ENCODE data around the gene ARR3.
"Not testable (repeated sequence)": the region's sequence is repeated elsewhere in the genome, so short reads cannot be mapped to it uniquely, and the experiment has no call there.

ARR3 gene

DNA sequence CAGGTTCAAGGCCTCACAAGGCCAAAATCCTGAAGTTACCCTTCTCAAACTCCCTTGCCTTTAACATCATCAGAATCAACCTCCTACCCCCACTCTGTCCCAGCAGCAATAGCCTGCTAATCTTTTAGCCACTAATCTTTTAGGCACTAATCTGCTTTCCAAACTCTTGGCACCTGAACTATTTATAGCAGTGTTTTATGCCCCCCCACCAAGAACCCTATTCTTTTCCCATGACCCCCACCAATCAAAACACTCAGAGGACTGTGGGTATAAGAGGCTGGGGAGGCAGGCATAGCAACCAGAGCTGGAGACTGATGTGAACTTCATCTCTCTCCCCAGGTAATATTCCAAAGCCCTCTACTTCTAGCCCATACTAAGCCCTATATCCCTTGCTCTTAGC, at the start of gene ARR3:
ARR3 (plus strand) TSS at position 301 of the 400 bp plus-strand sequence. CDS start 1,052 bp downstream, outside the sequence.
- no peak for DNase-seq (ENCODE audit: low read depth)

DNA sequence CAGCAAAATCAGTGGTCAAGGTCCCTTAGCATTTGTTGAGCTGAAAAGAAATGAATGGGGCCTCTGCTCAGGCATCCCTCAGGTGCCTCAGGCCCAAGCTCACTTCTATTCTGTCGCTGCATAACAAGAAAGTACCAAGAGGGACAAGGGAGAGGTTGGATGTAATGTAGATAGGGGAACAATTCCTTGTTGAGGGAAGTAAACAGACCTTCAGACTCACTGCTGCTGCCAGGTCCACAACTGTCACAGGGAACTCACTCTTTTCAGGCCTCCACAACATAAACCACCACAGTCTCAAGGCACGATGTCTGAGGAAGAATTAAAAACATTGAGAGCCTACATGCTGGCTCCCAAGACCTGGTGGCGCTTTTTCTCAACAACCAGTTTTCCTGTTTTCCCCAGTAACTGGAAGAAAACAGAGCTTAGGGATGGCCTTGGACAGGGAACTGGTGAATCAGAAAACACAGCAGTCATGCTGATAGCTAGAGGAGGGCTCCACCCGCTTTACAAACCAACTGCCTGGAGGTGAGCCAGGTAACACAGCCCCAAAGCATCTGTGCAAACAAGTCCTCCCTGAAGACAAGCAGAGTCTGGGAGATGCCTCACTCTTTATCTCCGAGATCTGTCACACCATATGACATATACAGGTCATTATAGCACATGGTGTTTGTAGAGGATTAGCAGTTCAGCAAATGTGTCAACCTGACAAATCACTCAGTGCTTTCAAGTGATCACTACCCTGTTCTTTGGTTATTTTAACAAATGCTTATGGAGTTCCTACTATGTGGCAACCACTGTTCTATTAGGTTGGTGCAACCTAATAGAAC, 48.0 kb upstream of the ARR3 start:
- DNase-seq (ENCODE audit: low read depth), result no peak

DNA sequence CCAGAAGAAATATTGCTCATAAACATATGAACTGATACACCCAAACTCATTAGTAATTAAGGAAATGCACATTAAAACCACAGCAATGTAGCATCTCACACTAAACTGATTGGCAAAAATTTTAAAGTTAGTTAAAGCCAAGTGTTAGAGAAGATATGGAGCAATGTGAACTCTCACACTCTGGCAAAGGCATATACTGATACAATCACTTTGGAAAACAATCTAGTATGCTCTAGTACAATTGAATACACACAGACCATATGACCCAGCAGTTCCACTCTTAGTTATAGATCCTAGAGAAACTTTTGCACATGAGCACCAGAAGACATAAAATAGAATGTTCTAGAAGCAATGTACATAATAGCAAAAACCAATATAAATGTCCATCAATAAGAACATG, 42.1 kb upstream of the ARR3 start:
- DNase-seq (ENCODE audit: low read depth), result no peak

DNA sequence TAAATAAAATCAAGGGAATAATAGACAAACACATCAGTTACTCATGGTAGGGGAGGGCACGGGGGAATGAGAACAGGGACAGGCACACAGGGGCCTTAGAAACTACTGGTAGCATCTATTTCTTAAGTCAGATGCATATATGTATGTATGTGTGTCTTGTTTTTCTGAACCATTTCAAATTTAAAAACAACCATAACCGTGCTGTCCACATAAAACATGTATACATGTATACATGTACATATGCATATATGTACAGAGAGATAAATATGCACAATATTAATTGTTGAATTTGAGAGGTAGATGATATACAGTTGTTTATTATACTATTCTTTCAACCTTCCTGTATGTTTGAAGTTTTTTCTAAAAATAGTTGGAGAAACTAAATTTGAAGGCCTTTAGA, 41.4 kb upstream of the ARR3 start:
- DNase-seq (ENCODE audit: low read depth), result no peak

DNA sequence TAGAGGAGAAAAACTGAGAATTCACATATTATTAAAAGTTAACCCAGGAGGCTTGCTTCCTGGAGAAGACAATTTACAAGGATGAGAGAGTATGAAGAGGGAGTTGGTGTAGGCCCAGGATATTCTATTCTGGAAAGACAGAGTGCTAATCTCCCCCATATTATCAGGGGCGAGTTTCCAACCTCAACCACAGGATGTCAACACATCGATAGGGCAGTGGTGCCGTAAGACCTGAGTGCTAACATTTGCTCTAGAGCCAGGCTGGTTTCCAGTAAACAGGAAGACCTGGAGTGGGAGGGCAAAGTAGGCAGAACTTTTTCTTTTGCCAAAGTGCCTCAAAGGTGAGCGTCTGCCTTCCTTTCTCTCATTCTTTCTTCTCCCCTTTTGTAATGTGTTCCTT, 36.5 kb upstream of the ARR3 start:
- no peak for DNase-seq (ENCODE audit: low read depth)

DNA sequence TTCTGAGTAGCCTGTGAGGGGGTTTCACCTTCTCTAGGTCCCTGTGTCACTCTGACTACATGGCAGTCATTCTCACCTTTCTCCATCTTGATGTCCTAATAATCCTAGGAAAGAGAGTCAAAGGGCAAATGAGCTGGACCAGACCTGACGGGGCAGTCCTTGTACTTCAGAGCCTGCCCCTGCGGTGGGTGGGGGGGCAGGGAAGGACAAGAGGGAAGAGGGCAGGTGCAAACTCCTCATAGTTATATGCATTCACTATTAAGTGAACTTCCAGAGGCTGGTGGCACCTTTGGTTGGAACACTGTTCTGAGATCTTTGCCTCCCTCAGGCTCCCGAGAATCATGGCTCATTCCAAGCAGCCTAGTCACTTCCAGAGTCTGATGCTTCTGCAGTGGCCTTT, 33.8 kb upstream of the ARR3 start, which contains the start of gene AWAT1:
AWAT1 (plus strand) TSS at position 301 of the 400 bp plus-strand sequence; CDS start at position 342, 41 bp downstream.
- no peak for DNase-seq (ENCODE audit: low read depth)

DNA sequence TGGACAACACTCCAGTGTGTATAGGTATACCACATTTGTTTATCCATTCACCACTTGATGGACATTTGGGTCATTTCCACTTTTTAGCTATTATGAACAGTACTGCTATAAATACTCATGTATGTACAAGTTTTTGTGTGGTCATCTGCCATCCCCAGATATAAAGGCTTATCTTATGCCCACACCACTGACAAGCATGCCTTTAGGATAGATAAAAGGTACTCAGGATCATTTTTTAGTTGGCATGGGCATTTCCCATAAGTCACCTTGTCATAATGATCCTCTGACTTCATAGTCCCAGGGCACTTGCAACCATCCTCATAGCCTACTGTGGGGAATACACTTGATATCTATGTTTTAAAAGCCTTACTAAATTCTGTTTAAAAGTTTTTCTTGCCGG, 27.4 kb upstream of the ARR3 start:
- no peak for DNase-seq (ENCODE audit: low read depth)

DNA sequence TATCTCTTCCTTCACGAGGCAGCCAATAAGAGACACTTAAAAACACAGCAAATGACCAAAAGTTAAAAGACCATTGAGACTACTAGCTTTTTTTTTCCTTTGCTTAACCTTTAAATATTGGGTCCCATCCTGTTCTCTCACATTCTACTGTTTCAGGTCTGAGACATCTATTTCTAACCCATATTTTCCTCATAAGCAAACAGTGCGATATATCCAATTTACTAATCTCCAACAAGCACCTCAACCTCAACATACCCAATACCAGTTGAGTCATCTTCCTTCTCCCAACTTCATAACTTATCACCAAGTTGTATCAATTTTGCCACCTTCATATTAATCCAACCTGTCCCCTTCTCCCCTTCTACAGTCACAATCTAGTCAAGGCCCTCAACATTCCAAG, 26.6 kb upstream of the ARR3 start:
- DNase-seq (ENCODE audit: low read depth), result no peak

DNA sequence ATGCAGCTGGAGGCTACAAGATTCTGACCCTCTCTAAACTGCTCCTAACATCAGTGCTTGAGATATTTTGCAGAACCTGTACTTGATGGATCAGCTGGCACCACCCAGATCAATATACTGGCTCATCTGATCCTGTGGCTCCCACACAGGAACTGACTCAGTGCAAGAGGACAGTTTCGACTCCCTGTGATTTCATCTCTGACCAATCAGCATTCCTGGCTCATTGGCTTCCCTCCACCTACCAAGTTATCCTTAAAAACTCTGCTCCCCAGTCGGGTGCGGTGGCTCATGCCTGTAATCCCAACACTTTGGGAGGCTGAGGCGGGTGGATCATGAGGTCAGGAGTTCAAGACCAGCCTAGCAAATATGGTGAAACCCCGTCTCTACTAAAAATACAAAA, 24.5 kb upstream of the ARR3 start:
- not testable (repeated sequence) for DNase-seq (ENCODE audit: low read depth)

DNA sequence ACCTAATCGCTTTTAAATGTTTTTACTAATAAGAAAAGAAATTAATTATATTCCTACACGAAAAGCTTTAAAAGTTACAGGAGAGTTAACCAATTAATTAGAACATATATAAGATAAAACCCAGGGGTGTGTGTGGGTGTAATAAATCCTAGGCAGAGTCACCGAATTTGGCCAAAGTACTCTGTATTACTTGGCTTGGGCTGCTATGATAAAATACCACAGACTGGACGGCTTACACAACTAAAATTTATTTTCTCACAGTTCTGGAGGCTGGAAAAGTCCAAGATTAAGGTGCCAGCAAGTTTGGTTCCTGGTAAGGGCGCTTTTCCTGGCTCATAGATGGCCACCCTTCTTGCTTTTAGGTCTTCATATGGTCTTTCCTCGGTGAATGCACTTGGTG, 23.3 kb upstream of the ARR3 start:
- DNase-seq (ENCODE audit: low read depth), result no peak

DNA sequence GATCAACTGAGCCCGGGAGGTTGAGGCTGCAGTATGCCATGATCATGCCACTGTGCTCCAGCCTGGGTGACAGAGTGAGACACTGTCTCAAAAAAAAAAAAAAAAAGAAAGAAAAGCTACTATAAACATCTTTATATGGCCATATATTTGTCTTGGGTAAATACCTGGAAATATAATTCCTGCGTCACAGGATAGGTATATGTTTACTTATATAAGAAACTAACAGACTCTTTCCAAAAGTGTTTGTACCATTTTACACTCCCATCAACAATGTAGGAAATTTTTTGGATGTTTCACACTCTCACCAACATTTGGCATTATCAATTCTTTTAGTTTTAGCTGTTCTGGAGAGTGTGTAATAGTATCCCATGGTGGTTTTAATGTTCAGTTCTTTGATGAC, 20.9 kb upstream of the ARR3 start:
- no peak for DNase-seq (ENCODE audit: low read depth)

DNA sequence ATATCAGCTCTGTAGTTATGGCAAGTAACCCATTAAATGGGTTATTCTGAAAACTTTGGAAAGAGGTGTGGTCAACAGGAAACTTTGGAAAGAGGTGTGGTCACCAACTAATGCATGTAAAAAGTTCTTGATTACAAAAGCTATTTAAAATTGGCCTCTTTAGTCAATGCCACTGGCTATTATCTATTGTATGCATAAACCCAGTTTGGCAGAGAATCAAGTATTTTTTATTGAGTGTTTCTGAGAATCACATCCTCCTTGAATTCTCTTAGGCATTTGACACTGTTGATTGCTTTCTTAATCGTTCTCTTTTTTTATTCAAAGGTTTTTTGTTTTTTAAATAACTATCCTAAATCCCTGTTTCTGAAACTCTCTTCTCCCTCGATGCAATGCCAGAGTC, 15.6 kb upstream of the ARR3 start:
- DNase-seq (ENCODE audit: low read depth), result no peak

DNA sequence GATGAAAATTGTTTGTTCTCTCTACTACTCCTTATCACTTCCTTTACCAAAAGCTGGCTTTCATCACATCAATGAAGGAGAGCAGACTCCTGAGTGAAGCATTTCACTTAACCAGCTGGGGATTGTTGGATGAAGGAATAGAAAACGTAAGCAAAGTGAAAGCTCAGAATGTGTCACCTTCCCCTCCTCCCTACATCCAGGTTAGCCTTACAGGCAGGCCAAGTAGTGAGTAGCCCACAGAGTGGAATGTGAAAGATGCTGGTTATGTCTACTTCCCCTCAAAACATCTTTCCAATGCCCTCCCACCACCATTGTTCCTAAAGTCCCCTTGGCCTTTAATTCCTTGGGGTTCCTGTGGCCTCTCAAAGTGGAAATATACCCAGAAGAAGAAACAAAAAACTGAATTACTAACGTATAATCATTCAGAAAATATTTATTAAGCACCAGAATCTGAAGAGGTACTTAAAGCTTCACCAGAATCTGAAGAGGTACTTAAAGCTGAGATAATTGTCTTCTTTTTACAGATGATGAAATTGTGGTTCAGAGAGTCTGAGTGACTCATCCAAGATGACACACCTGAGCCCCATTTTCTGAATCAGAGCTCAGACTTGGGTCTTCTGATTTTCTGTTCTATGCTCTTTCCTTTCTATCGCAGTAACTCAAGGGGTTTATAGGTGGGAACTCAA, 14.6 kb upstream of the ARR3 start:
- no peak for DNase-seq (ENCODE audit: low read depth)

DNA sequence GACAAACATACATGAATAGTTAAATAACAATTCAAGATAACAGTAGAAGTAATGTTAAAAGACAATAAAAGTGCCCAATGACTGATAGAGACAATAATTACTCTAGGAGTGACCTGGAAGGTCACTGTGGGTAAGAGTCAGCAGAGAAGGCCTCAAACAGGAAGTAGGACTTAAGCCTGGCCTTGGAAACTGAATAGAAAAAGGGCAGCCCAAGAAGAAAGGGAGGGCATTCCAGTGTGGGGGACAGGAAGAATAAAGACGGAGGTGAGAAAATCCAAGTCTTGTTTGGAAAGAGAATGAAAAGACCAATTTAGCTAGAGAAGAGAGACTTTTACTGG, 14.1 kb upstream of the ARR3 start:
- no peak for DNase-seq (ENCODE audit: low read depth)

DNA sequence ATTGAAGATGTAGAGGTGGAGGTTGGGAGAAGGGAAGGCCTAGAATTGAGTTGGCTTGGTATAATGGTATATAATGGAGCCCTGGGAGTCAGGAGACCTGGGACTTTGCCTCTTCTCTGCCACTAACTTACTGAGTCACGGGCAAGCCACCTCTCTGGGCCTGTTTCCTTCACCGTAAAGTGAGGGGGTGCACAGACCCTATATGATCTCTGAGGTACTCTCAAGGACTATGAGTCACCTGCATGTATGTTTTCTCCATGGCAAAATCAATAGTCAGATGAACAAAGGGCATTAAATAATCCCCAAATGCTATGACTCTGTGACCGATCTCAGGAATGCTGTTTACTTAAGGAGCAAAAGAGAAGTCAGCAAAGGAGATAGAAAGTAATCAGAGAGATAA, 13.2 kb upstream of the ARR3 start:
- no peak for DNase-seq (ENCODE audit: low read depth)

DNA sequence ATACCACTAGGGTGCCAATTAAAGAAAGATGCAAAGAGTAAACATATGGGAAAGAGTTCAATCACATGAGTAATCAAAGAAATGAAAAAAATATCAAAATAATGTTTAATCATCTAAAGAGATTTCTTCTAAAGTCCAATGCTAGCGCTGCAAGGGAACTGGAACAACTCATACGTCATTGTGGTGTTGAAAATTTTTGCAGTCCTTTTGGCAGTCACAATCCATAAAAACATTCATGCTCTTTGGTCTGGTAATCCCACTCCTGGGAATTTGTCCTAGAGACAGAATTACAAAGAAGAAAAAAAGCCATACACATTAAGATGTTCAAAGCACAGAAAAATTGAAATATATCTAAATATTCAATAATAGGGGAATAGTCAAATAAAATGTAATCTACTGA, 12.7 kb upstream of the ARR3 start:
- DNase-seq (ENCODE audit: low read depth), result no peak

DNA sequence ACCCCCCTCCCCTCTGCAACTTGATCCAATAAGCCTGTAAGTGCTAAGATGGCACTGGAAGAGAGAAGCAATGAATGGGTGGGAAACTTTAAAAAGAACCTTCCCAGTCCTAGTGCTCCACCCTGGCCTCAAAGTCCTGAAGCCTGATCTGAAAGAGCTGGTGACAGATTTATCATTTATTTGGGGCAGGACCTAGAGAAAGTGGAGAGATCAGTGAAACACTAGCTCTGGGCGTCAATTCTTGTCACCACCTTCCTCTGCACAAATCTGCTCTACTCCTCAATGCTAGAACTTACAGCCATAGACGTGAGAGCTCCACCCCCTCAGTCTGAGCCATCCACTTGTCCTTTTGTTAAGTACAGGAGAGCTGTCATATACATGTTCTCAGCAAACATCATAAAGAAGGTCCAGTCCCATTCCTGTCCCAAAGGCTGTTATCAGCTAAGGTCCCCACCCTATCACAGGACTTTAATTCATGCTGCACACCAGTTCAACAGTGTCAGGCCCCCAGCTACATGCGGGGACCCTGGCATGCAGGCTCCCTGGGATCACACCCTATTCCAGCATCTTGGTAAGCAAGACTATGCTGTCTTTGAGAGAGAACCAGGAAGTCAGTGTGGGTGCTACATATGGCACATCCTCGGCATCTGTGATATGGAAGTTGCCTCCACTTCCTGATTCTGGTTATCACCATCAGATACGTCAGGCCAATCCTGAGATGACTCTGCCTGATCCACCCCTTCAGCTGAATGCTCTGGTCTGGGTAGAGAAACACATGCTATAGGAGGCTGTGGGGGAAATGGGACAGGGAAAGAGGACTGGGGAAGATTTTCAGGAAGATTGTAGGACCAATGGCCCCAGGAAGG, 10.5 kb upstream of the ARR3 start:
- DNase-seq (ENCODE audit: low read depth), result no peak

DNA sequence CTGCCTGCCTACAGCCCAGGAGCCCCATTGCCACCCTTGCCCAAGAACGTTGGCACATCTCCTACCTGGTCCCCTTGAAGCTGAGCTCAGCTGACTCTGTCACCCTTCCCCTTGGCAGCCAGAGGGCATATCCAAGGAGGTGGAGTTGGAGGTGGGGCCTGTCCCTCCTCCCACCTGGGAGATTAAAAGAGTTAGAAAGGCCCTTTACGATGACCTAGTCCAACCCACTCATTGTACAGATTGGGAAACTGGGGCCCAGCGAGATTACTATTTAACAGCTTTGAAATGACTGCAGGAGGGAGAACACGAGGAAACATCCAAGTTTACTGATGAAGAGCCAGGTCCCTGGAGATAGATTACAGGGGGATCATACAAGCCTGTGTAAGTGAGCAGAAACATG, 8.0 kb upstream of the ARR3 start, which contains the start of gene P2RY4:
P2RY4 (minus strand) TSS at position 101 of the 400 bp plus-strand sequence. CDS start 580 bp downstream, outside the sequence.
- DNase-seq (ENCODE audit: low read depth), result no peak

DNA sequence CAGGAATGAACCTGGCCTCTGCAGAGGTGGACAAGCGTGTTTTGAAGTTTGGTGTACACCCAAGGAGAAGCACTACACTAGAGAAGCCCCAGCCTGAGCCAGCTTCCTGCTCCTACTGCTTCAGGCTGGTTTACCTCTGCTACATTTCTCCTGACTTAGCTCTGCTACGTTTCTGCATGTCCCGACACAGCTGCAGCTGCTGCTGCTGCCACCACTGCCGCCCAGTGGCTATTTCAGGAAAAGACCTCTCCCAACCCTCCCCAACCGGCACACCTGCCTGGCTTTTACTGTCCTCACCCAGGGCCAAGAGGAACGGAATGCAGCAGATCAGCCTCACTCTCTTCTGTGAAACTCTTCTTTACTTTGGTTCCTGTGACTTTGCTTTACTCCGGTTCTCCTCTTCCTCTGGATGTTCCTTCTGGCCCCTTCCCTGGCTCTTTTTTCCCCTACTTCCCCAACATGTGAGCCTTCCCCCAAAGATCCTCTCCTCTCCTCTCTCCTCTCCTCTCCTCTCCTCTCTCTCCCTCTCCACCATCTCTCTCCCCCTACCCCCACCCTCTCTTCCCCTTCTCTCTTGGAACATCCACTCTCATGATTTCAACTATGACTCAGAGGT, 5.1 kb upstream of the ARR3 start:
- DNase-seq (ENCODE audit: low read depth), result no peak

DNA sequence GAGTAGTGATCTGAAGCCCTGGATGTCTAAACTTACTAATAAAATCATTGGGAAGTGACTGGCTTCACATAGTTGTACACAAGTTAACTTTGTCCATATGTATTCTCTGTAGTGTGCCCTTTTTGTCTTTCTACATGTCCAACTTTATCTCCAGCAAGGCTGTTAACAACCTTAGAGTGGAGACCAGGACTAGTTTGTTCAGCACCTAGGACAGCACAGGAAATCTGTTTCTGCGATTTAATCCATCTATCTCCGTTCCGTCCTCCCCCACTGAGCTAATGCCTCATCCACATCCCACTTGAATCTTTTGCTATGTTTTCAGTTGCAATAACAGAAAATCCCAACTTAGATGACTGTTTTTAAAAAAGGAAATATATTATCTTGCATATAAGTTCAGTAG, 3.4 kb upstream of the ARR3 start:
- DNase-seq (ENCODE audit: low read depth), result no peak

DNA sequence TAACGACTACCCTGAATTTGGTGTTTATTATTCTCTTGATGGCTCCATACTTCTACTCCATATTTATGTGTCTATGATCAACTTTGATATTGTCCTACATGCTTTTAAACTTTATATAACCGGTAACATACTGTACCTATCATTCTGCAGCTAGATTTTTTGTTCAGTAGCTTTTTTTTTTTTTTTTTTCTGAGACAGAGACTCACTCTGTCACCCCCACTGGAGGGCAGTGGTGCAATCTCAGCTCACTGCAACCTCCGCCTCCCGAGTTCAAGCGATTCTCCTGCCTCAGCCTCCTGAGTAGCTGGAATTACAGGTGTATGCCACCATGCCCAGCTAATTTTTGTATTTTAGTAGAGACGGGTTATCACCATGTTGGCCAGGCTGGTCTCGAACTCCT, 5.9 kb downstream of the ARR3 start:
- DNase-seq (ENCODE audit: low read depth), result not testable (repeated sequence)

DNA sequence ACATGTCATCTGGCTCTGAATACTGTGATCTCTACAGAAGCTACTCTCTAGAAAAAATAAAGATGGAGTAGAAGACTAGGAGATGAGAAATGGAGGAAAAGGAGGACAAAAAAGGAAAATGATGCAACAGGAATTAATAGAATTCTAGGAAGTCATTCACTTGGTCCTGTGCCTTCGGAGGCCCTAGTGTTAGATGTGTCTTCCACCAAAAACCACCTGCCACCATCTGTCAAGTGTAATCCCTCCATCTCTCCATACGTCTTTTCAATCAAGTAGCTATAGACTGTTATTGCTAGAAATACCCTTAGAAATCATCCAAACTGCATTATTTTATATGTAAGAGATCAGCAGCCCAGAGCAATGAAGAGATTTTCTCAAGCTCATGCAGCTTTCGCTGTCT, 10.9 kb downstream of the ARR3 start:
- no peak for DNase-seq (ENCODE audit: low read depth)
